NCI-H460 (cell line): ENCODE results near the gene NAT16. TPM values are rescaled to one million over a fixed set of nuclear protein-coding genes. Genes with fewer than 3 reads are reported as not detected.

ENCODE experiments used
- DNase-seq: peaks from one replicate; pipeline ENCODE4 v3.0.0-alpha.2; 2016; ENCODE audit warnings: low read depth; ENCODE audit errors: extremely low read depth
- polyA plus RNA-seq: library from polyadenylated mRNA; depleted of rRNA; stranded (reverse); fragments of >200 nt; gene quantifications from 2 replicates; pipeline ENCODE4 v1.2.3, GENCODE V29; 2014; cell fraction: nucleus; rRNA removed
- total RNA-seq: library from RNA; depleted of rRNA; stranded (reverse); fragments of >200 nt; shearing (Covaris generic); gene quantifications from 2 replicates; pipeline ENCODE4 v1.2.3, GENCODE V29; 2014; rRNA removed

Gene NAT16
- 0.09 TPM in 1 of 2 replicates, not detected in the other for total RNA-seq
- 0.02 TPM in 1 of 2 replicates, not detected in the other for polyA plus RNA-seq

GRCh38 chr7:101180130-101180755 is at the start of gene NAT16:
TSS of gene NAT16 (minus strand) at chr7:101180293. CDS start at chr7:101174807, 5,486 bp downstream.
- DNase-seq: no peak

- no peak for DNase-seq
Measured at GRCh38 chr7:101226721-101227120, 46.6 kb upstream of the NAT16 start.

DNA sequence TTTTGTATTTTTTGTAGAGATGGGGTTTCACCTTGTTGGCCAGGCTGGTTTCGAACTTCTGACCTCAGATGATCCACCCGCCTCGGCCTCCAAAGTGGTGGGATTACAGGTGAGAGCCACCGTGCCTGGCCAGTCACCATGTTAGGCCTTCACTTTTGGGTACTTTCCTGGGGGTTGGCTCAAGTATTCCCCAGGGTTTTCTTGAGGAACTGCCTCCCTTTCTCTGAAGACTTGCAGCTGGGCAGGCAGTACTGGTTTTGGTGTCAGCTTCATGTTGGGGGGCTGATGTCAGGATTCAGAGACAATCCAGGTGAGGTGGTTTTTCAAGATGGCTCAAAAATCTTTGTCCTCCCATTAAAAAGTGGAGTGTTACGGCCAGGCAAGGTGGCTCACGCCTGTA is 45.6 kb upstream of the NAT16 start:
- no peak for DNase-seq

- no peak for DNase-seq
Measured at GRCh38 chr7:101223528-101223927, 43.4 kb upstream of the NAT16 start.

DNA sequence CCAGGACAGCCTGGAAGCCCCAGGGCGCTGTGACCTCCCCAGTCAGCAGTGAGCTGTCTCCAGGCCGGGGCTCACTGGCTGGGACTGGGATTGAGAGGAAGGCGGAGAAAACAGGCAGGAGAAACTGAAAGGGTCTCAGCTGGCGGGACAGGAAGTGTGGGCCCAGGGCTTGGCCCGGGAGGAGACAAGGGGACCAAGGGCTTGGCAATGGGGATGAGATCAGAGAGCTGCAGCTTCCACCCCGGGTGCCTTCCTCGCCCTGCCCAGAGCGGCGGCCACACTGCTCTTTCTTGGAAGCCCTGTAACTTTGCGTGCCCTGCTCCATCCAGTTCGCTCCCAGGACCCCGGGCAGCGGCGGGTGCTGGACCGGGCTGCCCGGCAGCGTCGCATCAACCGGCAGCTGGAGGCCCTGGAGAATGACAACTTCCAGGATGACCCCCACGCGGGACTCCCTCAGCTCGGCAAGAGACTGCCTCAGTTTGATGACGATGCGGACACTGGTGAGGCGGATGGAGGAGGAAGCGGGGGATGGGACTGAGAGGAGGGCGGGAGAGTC is 42.3 kb upstream of the NAT16 start:
- DNase-seq: no peak

DNA sequence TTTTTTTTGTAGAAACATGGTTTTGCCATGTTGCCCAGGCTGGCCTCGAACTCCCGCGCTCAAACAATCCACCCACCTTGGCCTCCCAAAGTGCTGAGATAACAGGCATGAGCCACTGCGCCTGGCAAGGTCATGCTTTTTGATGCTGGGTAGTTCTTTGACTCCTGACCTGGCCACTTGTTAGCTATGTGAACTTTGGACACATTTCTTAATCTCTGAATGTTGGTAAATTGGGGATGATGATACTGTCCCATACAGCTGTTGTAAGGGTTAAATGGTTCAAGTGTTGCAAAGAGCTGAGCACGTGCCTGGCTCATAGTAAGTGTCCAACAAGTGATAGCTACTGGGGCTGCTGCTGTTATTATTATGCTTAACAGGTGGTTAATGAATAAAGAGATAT is 40.2 kb upstream of the NAT16 start:
- no peak for DNase-seq

- DNase-seq: no peak
Measured at GRCh38 chr7:101218236-101219125, 38.4 kb upstream of the NAT16 start.

DNA sequence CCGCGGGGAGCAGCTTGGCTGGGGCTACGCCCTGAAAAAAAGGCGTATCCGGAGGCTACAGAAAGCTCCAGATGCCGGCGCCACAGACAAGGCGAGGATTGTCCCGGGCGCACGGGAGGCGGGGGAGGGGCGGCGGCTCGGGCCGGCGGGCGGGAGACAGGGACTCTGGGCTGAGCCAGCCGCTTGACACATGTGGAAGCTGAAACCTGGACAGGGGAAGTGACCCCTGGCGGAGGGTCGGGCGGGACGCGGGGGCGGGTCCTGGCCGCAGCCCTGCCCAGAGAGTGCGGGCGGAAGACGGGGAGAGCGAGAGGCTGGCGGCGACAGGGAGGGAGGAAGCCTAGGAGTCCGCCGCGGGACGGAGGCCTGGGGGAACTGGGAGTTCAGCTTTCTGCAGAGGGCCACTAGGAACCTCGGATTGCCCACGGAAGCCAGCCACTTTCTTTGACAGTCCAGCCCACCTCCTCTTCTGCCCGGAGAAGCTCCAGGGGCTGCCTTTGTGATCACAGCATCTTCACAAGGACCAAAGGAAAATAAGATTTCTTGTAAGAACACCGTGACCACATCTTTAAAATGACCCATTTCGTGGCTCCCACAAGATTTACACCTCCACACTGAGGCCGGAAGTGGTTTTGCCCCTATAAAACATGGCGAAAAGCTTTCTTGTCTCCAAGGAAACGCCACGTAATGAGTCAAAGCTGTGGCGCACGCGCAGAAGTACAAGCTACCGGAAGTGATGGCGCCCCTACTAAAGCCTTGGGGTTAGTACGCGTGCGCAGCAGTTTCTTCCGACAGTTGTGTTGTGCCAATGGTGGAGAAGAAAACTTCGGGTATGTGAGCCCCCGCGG is 37.5 kb upstream of the NAT16 start, which contains the start of the genes PLOD3 and ZNHIT1:
Gene PLOD3, minus strand, starts transcription at position 194 of the 848 bp plus-strand sequence. CDS start 307 bp downstream, outside the sequence.
Gene ZNHIT1, plus strand, starts transcription at position 778 of the 848 bp plus-strand sequence. Its CDS starts 31 bp downstream, at position 809.
- peak; percentile 99 for DNase-seq

DNA sequence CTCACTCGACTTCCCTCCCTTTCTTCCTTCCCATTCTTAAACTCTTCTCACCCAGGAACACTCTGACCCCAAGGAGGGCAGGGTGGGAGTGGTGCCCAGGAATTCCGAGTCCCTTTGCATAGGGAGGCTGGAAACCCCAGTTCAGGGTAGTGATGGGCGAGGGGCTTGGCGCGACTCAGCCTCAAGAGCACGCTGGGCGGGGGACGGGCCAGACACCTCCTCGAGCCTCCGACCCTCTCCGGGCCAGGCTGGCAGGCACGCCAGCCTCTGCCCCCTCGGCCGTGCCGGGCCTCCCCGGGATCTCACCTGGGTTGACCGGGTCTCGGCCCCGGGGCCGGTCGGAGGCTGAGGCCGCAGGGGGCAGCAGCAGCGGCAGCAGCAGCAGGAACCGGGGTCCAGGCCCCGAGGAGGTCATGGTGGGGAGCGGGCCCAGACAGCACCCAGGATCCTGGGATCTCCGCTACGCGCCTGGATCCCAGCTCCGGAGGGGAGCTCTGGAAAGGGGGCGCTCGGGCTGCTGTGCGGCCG is 36.8 kb upstream of the NAT16 start:
- no peak for DNase-seq

GRCh38 chr7:101216001-101216859 is 36.1 kb upstream of the NAT16 start:
- DNase-seq: no peak

- DNase-seq: no peak
Measured at GRCh38 chr7:101212014-101212413, 31.9 kb upstream of the NAT16 start.

- no peak for DNase-seq
Measured at GRCh38 chr7:101211501-101211900, 31.4 kb upstream of the NAT16 start.

DNA sequence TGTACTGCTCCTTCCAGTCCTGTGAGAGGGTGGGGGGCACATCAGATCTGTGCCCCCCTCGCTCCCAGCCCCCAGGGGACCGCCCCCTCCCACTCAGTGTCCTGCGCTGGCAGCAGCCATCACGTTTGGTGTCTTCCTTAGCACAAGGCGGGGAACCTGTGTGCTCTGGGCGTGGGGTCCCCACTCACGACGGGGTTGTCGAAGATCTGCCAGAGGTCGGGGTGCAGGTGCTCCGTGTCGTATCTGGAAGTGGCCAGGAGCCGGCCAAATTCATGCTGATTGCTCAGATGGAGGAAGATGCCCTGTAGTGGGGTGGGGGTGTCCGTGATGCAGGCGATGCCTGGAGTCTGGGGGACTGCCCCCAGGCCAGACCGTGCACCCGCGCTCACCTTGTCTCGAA is 30.1 kb upstream of the NAT16 start:
- DNase-seq: no peak

- DNase-seq: no peak
Measured at GRCh38 chr7:101208794-101209193, 28.7 kb upstream of the NAT16 start.

- DNase-seq: no peak
Measured at GRCh38 chr7:101207459-101207858, 27.4 kb upstream of the NAT16 start.

DNA sequence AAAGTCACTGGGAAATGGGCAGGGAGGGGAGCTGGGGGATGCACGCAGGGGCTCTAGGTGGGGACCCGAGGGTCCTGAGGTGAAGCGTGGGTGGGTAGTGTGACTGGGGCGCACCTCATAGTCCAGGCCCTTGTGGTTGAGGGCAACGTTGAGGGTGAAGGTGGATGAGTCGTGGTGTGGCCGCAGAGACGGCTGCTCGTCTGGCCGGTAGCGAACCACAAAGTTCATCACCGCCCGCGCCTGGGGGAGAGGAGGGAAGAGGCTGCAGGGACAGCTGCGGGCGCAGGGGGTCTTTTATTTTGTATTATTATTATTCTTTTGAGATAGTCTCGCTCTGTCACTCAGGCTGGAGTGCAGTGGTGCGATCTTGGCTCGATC is 26.6 kb upstream of the NAT16 start:
- DNase-seq: no peak

DNA sequence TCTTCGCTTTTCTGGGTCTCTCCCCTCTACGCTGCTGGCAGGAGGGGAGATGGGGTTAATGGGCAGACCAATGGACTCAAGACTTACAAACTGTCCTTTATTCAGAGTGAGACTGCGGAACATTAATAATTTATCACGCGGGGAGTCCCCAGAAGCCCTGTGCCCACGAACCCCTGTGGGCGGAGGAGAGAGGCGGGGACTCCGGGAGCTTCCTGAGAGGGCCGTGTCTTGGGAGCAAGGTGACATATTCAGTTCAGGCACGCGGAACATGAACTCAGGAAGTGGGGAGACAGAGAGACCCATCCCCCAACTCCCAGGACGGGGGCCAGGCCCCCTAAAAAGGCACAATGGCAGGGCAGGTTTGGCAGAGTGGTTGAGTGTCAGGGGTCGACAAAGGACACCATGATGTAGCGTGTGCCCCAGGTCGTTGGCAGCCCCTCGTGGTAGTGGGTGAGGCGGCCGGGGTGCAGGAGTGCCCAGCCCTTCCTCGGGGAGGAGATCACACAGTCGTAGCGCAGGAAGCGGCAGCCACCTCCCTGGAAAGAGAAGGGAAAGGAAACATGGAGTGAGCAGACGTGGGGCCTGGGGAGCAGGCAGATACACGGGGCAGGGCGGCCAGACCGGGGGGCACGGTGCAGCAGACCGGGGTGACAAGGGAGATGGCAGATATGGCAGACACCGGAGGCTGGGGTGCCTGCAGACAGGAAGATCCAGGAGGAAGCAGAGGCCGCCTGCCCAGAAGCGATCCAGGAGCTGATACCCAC is 26.0 kb upstream of the NAT16 start:
- DNase-seq: no peak
